NCI-H526 treated with DMSO at 0.1 percent for 48 hours (cell line): ENCODE measurements around the gene C1orf174.
"Not testable (repeated sequence)": the region's sequence is repeated elsewhere in the genome, so short reads cannot be mapped to it uniquely, and the experiment has no call there.

ENCODE experiments used
- DNase-seq: peaks from one replicate; lab custom pipeline; 2025; lab: John Stamatoyannopoulos, UW

The C1orf174 gene

DNA sequence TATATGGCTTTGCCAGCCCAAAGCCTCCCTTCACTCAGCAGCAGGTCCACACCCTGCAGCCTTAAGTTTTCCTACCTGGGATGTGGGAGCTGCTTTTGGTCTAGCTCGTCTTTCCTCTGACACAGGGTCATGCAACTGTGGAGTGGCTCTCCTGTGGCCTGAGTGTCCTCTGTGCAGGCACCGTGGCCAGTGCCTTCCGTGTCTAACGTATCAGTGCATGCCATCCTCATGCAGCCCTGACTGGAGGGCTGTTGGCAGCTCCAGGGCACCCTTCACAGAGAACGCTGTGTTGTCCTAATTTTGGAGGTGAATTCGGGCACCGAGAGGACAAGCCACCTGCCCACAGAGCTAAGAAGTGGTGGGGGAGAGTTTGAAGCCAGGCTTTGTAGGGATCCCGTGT lies 25.7 kb upstream of the C1orf174 start:
- no peak for DNase-seq

- DNase-seq: no peak
Measured at GRCh38 chr1:3925256-3925655, 25.2 kb upstream of the C1orf174 start.

- no peak for DNase-seq
Measured at GRCh38 chr1:3924825-3925220, 24.8 kb upstream of the C1orf174 start.

- DNase-seq: no peak
Measured at GRCh38 chr1:3924186-3924824, 24.2 kb upstream of the C1orf174 start.

DNA sequence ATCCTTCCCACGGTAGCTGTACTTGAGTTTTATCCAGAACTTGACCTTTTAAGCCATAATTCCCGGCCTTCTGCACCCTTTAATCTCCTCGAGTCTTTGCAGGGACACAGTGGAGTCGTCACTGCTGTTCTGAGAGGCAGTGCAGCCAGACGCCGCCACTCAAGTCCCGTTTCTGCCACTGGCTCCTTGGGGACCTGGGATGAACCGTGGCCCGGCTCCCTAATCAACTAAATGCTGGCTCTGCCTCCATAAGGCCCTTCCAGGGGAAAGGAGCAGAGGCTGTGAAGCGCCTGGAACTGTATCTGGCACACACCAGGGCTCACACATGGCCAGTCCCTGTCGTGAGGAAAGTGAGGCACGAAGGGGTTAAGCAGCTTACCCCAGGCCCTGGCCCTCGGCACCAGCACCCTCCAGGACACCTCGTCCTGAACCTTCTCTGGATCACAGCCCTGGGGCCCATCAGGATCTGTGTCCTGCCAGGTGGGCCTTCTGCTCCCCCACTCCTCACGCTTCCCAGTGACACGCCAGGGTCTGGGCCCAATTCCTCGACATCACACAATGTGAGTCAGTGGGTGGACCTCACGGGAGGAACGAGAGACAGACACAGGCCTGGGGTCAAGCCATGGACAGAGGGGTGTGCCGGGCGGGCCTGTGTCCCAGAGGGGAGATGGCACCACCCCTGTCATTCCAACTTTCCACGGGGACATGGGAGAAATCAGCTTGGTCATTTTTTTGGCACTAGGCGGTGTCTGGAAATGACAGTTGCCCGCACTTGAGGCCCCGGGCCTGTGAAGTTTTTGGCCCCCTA lies 23.5 kb upstream of the C1orf174 start:
- no peak for DNase-seq

DNA sequence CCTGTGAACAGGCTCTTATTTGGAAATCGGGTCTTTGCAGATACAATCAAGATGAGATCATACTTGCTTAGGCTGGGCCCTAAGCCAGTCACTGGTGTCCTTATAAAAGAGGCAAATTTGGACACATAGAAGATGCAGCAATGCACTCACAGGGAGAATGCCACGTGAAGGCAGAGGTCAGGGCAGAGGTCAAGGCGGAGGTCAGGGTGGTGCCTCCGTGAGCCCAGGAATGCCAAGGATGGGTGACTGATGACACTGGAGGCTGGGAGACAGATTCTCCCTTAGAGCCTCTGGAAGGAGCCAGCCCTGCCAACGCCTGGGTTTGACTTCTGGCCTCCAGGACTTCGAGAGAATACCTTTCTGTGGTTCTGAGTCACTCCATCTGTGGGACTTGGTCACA lies 22.8 kb upstream of the C1orf174 start:
- DNase-seq: no peak

DNA sequence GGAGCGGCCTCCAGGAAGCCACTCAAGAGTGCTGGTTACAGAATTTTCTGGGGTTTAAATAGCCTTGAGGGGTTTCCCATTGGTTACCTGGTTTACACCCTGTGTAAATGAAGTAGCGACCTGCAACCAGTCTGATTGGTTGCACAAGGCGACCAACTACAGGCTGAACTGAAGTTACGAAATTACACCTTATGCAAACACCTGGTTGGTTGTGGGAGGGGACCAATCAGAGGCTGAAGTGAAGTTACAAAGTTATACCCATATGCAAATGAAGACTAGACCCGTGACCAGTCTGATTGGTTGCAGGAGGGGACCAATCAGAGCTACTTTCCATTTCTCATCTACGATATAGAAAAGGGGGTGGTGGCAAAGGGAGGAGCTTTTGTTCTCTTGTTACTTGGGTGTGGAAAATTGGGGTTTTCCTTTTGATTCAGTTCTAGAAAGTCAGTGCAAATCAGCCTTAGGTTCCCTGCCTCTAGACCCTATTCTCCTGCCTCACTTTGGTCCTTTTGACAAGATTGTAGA lies 22.2 kb upstream of the C1orf174 start:
- DNase-seq: no peak

DNA sequence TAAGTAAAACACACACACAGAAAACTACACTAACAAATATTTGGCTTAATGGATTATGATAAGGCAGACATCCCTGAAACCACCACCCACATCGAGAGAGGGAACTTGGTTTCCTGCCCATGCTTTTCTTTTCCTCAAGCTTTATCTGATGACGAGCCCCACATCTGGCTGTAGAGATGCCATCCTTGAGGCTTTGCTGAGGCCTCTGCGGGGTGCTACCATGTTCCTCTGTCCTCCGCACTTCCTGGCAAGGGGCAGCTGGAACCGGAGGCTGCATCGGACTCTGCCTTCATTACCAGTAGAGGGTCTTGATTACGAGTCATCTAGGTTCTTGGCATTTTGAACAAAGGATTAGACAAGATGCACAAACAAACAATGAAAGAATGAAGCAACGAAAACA lies 21.7 kb upstream of the C1orf174 start:
- DNase-seq: no peak

GRCh38 chr1:3919706-3920105 lies 19.6 kb upstream of the C1orf174 start:
- no peak for DNase-seq

DNA sequence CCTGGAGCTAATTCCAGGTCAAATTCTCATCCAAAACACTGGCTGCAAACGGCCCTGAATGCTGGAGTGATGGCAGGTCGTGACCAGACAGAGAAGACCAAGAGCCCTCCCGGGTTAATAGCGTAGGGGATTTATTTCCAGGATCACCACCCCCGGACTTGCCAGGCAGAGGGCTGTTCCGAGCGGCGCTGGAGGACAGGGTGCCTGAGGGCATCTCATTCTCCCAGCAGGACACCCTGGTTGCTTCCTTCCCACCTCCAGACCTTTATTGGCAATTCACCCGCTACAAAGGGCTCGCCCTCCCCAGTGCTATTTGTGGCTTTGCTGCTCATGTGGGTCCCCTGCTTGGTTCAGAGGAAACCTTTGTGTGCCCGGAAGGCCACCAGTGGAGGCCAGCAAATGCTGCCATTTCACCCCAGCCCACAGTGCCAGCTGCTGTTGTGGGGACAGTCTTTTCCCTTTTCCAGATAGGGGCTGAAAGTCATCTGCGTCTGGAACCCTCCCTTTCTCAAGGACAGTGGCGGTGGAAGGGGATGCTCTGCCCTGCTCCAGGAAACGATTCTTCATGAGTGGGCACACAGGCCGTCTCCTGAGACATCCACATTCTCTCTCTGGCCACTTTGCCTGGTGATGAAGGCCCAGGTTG lies 19.0 kb upstream of the C1orf174 start:
- DNase-seq: no peak

- DNase-seq: not testable (repeated sequence)
Measured at GRCh38 chr1:3918359-3918758, 18.3 kb upstream of the C1orf174 start.

- DNase-seq: no peak
Measured at GRCh38 chr1:3917761-3918160, 17.7 kb upstream of the C1orf174 start.

- DNase-seq: no peak
Measured at GRCh38 chr1:3915551-3916121, 15.6 kb upstream of the C1orf174 start.

- no peak for DNase-seq
Measured at GRCh38 chr1:3914911-3915310, 14.8 kb upstream of the C1orf174 start.

- no peak for DNase-seq
Measured at GRCh38 chr1:3914331-3914851, 14.3 kb upstream of the C1orf174 start.

- no peak for DNase-seq
Measured at GRCh38 chr1:3912809-3913685, 13.0 kb upstream of the C1orf174 start.

- no peak for DNase-seq
Measured at GRCh38 chr1:3911981-3912808, 12.1 kb upstream of the C1orf174 start.

DNA sequence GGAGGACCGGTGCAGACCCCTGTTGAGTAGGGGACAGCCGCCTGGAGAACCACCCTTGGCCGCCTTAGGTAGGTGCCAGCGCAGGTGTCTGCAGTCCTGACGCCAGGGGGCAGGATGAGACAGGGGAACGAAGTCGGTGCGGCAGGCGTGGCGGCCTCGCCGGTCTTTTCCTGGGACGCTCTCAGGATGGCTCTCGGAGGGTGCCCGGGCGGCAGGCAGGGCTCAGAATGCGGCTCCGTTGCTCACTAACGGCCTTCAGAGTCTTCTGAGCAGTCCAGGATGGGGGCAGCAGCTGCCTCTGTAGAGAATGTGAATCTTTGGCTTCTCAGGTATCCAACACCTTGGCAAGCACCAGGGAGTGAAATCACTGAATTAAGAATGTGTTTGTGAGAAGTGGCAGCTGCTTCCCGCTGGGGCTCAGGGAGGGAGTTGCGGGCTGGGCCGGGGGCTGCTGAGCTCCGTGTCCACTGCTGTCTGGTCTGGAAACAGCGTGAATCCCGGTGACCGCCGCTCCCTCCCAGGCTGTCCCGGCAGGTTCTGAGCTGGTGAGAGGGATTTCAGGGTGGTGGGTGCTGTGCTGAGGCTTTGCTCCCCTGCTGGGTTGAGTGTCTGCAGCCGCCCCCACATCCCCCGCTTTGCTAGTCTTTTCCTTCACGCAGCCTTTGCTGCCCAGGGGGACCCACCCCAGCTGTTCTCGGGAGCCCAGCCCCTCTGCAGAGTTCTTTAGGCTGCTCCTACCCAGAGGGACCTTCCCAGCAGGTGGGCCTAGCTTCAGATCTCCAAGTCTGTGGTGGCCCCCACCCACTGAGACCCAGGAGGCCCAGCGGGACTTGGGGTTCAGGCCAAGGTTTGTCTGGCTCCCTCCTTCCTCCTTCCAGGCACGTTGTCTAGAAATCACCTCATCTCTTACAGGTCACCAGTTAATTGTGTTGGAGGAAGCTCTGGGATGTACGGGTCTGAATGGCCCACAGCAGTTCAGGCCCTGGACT lies 11.1 kb upstream of the C1orf174 start:
- peak; percentile 70 for DNase-seq

GRCh38 chr1:3910049-3910731 lies 10.1 kb upstream of the C1orf174 start:
- peak; percentile 73 for DNase-seq
